Tibial nerve (tissue), 4 donors: ENCODE data around the gene IL1R2. TPM values are rescaled to one million over a fixed set of nuclear protein-coding genes. Genes with fewer than 3 reads are reported as not detected.

Experiments
- DNase-seq, 2 donors: peaks; one replicate each; pipeline ENCODE4 v3.0.0-alpha.2; 2019; ENCODE audit warnings: low spot score in 2 of 2
- H3K27ac ChIP-seq, 4 donors: fragments of 200-600 bp; sonication (generic) in 3 of 4; one replicate each; pipeline ENCODE4 v1.5.1; 2017 to 2019; ENCODE audit warnings: mild to moderate bottlenecking in 1 of 4
- H3K27me3 ChIP-seq, 2 donors: fragments of 200-600 bp; sonication (generic) in 1 of 2; one replicate each; pipeline versions ENCODE4 v1.5.1 to v1.6.0; 2017 to 2019
- H3K36me3 ChIP-seq, 3 donors: fragments of 200-600 bp; sonication (generic); one replicate each; pipeline ENCODE4 v1.5.1; 2018 to 2019
- H3K4me1 ChIP-seq, 4 donors: fragments of 200-600 bp; sonication (generic) in 3 of 4; one replicate each; pipeline ENCODE4 v1.5.1; 2017 to 2019
- H3K4me3 ChIP-seq, 4 donors: fragments of 200-600 bp; sonication (generic) in 3 of 4; one replicate each; pipeline ENCODE4 v1.5.1; 2017 to 2019; ENCODE audit warnings: mild to moderate bottlenecking in 1 of 4, moderate library complexity in 1 of 4
- H3K9me3 ChIP-seq, 4 donors: fragments of 200-600 bp; sonication (generic) in 3 of 4; one replicate each; pipeline ENCODE4 v1.5.1; 2017 to 2019
- EP300 ChIP-seq, 2 donors: sonication (generic); formaldehyde crosslinking; IDR thresholded peaks; one replicate each; pipeline ENCODE4 v1.6.1; 2017; ENCODE audit warnings: antibody characterized with exemption in 2 of 2, mild to moderate bottlenecking in 1 of 2
- POLR2A ChIP-seq, 2 donors: fragments of 450-650 bp; IDR thresholded peaks; one replicate each; pipeline ENCODE4 v1.6.1; 2017; ENCODE audit warnings: antibody characterized with exemption in 2 of 2, mild to moderate bottlenecking in 2 of 2, moderate library complexity in 2 of 2
- WGBS, 2 donors: methylation state at CpG; one replicate each; pipeline ENCODE4 v1.1.5; 2018; 5-methylcytosine and 5-hydroxymethylcytosine counted together
- total RNA-seq, 4 donors: library from RNA; depleted of rRNA; stranded (reverse); fragments of >200 nt; gene quantifications; one replicate each; pipeline ENCODE4 v1.1.0, GENCODE V29; 2016
- TF ChIP-seq, protein P1 (sequence below), 5 experiments: fragments of 200-600 bp in 3 of 5; fragments of 450-650 bp in 2 of 5; sonication (generic) in 3 of 5; IDR thresholded peaks; one replicate each; pipeline ENCODE4 v1.5.1; 2016 to 2019; ENCODE audit warnings: antibody characterized with exemption in 5 of 5, mild to moderate bottlenecking in 3 of 5, moderate library complexity in 2 of 5

IL1R2 gene
- total RNA-seq, 4 donors from 2014 or later = 3.6 to 17.7 (median 7.5) TPM

DNA sequence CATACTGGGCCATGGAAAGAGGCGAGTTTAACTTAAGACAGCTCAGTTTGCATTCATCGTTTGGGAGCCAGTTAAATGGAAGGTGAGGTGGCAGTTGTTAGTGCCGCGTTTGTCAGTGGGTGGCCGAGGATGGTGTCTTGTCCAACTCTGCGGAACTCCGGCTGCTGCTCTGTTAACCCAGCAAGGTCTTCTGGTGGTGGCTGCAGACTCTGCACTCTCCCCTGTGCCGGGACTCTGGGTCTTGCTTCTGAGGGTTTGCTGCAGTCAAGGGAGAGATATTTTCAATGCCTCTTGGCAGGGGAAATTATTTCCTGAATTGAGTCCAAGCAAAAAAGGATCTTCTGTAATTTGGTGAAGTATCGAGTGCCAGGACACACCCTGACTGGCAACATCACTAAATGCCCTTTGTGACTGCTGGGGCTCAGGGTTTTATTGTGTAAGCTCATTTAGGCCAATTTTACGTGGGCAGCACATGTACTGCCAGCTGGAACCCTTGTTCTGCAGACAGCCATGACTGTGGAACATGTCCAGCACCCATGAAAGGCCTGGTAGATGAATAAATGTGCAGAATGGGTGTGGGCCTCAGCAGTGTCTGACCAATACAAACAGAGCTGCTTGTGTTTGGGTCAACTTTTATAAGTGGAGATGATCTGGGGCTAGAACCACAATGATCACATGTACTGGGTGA is 58.1 kb downstream of the IL1R2 start:
- Histone ChIP-seq H3K4me1 (peaks cover 0 to 57% (median 32%) of the 10 kb centered on the region in 4 donors), H3K9me3 (no peaks in the 10 kb centered on the region), H3K4me3 (no peak overlapping the region), H3K36me3 (no peaks in the 10 kb centered on the region), H3K27ac (peak overlapping the region; percentile 12 to 80 (median 66)), H3K27me3 (no peaks in the 10 kb centered on the region)
- peak; percentile 46 to 84 for TF ChIP-seq EP300 (IDR thresholded peaks at IDR 0.05)
- TF ChIP-seq POLR2A (IDR thresholded peaks at IDR 0.05) = no peak
- TF ChIP-seq, protein P1, sequence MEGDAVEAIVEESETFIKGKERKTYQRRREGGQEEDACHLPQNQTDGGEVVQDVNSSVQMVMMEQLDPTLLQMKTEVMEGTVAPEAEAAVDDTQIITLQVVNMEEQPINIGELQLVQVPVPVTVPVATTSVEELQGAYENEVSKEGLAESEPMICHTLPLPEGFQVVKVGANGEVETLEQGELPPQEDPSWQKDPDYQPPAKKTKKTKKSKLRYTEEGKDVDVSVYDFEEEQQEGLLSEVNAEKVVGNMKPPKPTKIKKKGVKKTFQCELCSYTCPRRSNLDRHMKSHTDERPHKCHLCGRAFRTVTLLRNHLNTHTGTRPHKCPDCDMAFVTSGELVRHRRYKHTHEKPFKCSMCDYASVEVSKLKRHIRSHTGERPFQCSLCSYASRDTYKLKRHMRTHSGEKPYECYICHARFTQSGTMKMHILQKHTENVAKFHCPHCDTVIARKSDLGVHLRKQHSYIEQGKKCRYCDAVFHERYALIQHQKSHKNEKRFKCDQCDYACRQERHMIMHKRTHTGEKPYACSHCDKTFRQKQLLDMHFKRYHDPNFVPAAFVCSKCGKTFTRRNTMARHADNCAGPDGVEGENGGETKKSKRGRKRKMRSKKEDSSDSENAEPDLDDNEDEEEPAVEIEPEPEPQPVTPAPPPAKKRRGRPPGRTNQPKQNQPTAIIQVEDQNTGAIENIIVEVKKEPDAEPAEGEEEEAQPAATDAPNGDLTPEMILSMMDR (IDR thresholded peaks at IDR 0.05) = no peak
- WGBS, 2 donors = 22% methylated on average over 10 of the region's 10 CpGs
- DNase-seq = peak; percentile 40 to 71

- H3K9me3 ChIP-seq = no peaks in the 10 kb centered on the region
- H3K27ac ChIP-seq = peak overlapping the region; percentile 12 to 80 (median 66)
- peaks cover 0 to 67% (median 30%) of the 10 kb centered on the region in 4 donors for H3K4me1 ChIP-seq
- 22% methylated on average over 7 of the region's 7 CpGs for WGBS, 2 donors
- no peaks in the 10 kb centered on the region for H3K36me3 ChIP-seq
- TF ChIP-seq POLR2A (IDR thresholded peaks at IDR 0.05) = no peak
- TF ChIP-seq EP300 (IDR thresholded peaks at IDR 0.05) = peak; percentile 37 to 89
- TF ChIP-seq, protein P1 (IDR thresholded peaks at IDR 0.05) = no peak
- H3K27me3 ChIP-seq = no peaks in the 10 kb centered on the region
- DNase-seq = peak; percentile 79 to 92
- H3K4me3 ChIP-seq = no peak overlapping the region
Measured at GRCh38 chr2:102050854-102051391, 59.2 kb downstream of the IL1R2 start.

DNA sequence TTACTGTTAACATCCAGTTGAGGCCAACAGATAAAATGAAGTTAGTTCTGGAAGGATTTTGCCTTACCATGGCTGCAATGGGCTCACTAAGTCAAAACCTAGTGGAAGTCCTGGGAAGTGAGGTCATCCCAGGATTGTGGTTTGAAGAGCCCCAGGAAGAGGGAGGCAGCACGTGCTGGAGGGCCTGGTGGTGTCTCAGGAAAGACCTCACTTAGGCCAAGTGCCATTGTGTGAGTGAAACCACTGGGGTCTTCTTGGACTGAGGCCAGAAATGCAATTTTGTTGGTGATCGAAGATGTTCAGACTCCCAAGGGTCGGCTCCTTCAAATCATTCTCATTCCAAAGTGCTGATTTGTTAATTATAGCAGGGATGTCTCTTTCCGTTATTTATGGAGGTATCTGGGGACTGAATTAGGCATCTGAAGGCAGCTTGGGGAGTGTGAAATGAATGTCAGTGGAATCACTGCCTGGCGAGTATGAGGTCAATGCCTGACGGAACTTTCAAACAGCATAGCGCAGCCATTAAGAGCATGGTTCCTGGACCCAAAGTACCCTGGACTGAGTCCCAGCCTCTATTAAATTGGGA is 60.0 kb downstream of the IL1R2 start:
- peak in 1 of 2 donors; percentile 49 for DNase-seq
- H3K4me1 ChIP-seq = peaks cover 0 to 64% (median 28%) of the 10 kb centered on the region in 4 donors
- no peaks in the 10 kb centered on the region for H3K9me3 ChIP-seq
- peak overlapping the region; percentile 28 to 80 (median 66) for H3K27ac ChIP-seq
- no peaks in the 10 kb centered on the region for H3K27me3 ChIP-seq
- TF ChIP-seq, protein P1 (IDR thresholded peaks at IDR 0.05) = no peak
- TF ChIP-seq EP300 (IDR thresholded peaks at IDR 0.05) (no peak), POLR2A (IDR thresholded peaks at IDR 0.05) (no peak)
- WGBS, 2 donors = 65 to 78% methylated on average over 7 of the region's 7 CpGs
- H3K4me3 ChIP-seq = no peak overlapping the region
- H3K36me3 ChIP-seq = no peaks in the 10 kb centered on the region

DNA sequence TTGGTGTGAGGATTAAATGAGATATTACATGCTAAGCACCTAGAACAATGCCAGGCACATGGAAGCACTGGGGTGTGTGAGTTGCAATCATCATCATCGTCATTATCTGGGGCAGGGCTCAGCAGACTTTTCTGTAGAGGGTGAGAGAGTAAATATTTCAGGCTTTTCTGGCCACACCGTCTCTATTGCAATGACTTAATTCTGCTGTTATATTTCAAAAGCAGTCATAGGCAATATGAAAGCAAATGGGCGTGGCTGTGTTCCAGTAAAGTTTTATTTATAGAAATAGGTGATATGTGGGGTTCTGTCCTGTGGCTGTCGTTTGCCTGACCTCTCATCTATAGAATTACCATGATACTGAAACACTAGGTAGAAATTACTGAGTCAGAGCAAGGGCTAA is 60.6 kb downstream of the IL1R2 start:
- TF ChIP-seq EP300 (IDR thresholded peaks at IDR 0.05) (no peak), POLR2A (IDR thresholded peaks at IDR 0.05) (no peak)
- TF ChIP-seq, protein P1 (IDR thresholded peaks at IDR 0.05) = no peak
- Histone ChIP-seq H3K27me3 (no peaks in the 10 kb centered on the region), H3K36me3 (no peaks in the 10 kb centered on the region), H3K4me3 (no peak overlapping the region), H3K27ac (peak overlapping the region in 3 of 4 donors; percentile 66 to 80 (median 66)), H3K4me1 (peaks cover 0 to 61% (median 27%) of the 10 kb centered on the region in 4 donors), H3K9me3 (no peaks in the 10 kb centered on the region)
- WGBS, 2 donors = 72 to 79% methylated on average over 4 of the region's 4 CpGs
- DNase-seq = no peak

- Histone ChIP-seq H3K4me1 (peaks cover 0 to 67% (median 28%) of the 10 kb centered on the region in 4 donors), H3K27ac (peak overlapping the region in 2 of 4 donors; percentile 66 to 80), H3K27me3 (no peaks in the 10 kb centered on the region), H3K36me3 (no peaks in the 10 kb centered on the region), H3K9me3 (no peaks in the 10 kb centered on the region), H3K4me3 (no peak overlapping the region)
- no peak for DNase-seq
- 78 to 81% methylated on average over 8 of the region's 8 CpGs for WGBS, 2 donors
- TF ChIP-seq EP300 (IDR thresholded peaks at IDR 0.05) = peak in 1 of 2 donors; percentile 76
- TF ChIP-seq, protein P1 (IDR thresholded peaks at IDR 0.05) = no peak
Measured at GRCh38 chr2:102053096-102053495, 61.3 kb downstream of the IL1R2 start.
